Activated T-cell treated with anti-CD3 and anti-CD28 coated beads for 24 hours (primary cell): ENCODE measurements around the gene ARG1.
A peak's percentile ranks its signal among the peaks of the same experiment; 100 is the strongest.

ENCODE experiments used
- DNase-seq: peaks from one replicate; pipeline ENCODE4 v3.0.0-alpha.2; 2020; ENCODE audit warnings: low read depth

The ARG1 gene

DNA sequence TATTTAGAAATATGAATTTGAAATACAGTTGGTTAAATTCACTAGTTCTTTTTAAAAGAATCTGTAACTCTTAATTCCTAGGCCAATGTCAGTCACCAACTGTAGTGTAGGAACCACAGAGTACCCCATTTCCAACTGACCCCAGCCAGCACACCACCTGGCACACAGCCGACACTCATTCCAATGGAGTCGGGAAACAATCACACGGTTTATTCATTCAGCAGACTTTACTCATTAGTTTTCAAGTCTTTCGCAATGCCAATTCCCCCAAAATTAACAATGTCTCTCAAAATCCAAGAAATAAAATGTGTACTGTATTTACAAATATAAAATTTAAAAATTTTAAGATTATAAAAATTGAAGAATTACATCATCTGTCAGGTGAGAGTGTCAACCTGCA, 13.5 kb downstream of the ARG1 start:
- no peak for DNase-seq

DNA sequence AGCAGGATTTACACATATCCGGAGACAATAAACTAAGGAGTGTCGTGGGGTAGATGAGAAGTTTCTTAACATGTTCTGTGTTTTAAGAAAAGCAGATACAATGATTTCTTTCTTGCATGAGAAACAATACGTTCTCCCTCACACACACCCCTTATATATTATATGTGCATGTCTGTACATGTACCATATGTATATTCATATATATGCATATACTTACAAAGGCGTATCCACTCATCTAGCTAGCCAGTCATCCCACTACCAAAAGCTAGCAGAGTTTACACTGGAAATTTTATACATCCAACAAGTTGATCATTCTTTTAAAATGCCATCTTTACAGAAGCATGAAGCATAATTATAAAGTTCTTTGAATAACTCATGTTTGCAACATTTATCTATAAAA, 14.9 kb downstream of the ARG1 start:
- no peak for DNase-seq

DNA sequence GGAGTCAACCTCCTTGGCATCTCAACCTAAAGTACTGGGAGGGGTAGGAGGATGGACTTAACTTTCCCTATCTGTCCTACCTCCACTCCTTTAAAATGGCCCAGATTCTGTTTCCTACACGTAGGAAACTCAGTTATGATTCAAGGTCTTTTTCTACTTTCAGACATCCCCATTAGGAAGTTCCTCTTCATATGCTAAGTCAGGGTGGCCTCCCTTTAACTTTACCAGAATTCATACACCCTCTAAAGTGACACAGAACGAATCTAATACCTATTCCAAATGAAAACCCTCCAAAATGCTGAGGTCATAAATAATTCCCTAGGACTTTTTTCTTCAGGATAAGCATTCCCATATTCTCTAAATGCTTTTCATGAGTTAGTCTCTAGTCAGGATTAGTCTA, 15.6 kb downstream of the ARG1 start:
- DNase-seq = no peak

DNA sequence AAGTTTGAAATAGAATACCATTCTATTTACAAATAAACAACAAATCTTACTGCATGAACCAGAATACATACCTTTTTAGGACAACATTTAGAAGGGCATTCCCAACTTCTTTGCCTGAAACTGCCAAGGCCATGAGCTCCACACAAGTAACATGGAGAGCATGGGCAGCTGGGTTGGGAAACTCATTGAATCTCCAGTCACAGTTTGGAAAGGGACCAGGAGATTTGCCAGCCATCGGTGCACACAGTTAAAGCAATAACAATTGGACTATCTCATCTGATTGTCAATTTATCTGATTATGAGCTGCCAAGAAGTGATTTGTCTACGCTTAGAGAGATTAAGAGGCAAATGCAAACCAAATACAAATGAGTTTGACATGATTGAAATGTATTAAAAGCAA, 19.9 kb downstream of the ARG1 start:
- no peak for DNase-seq

DNA sequence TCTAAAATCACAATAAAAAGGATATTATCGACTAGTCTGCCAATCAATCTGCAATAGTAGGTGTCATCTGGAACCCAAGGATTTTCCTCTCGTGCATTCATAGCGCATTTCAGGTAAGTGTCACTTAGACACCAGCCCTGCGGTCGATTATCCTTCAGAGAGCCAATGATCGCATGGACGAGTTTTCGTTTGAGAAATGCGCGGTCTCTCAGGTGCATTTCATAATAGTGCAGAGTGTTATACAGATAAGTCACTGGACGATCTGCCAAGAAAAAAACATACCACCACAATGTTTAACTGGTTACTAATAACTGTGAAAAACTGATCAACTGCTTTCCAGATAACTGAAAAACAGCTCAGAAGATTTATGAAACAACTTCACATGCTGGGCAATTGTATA, 21.0 kb downstream of the ARG1 start:
- DNase-seq = no peak

DNA sequence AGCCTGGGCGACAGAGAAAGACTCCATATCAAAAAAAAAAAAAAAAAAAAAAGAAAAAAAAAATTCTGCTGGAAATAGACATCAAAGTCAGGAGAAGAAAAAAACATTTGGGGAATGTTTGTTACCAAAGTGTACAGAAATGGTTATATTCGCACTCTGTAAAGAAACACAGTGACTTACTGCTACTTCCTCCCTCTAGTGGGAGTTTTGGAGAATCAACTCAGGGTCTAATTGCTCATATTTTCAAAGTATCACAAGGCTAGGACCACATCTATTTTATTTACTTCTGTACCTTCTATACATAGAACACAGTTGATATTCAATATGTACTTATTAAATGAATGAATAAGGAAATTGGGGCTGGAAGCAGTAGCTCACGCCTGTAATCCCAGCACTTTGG, 24.4 kb downstream of the ARG1 start:
- no peak for DNase-seq

DNA sequence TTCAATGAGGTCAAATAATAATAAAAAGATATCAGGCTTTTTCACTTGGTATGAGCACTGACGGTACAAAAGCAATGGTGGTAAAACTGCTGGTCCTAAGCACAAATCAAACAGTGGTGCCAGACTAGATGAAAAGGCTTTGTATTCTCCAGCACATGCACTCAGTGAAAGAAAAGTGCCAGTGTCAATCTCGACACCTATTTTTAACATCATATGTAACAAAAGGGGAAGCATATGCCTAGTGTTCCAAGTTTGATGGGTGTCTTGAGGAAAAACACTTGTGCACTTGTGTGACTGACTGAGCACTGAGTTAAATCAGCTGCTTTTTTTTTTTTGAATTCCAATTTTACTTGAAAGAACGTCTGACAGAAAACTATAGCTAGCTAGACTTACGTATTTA, 27.7 kb downstream of the ARG1 start:
- no peak for DNase-seq

DNA sequence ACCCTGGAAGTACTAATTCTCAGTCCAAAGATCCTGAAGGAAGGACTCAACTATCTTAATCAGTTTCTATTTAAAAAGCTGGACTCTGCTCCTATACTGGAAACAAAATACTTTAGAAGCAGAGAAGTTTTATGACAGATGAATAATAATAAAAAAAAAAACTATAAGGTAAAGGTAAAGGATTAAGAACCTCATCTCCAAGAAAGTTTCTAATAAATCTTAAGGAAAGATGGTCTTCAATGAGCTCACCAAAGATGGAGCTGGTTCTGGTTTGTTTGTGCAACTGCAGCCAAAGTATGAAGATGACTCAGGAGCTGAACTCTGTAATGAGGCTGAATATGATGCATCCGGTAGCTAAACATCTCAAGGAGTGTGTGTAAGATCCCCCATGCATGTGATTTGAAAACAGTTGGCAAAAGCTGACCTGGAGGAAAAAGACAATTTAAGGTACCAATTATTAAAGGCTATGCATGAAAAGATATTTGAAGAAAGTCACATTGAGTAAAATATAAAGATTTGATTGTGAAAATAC, 29.8 kb downstream of the ARG1 start:
- no peak for DNase-seq

DNA sequence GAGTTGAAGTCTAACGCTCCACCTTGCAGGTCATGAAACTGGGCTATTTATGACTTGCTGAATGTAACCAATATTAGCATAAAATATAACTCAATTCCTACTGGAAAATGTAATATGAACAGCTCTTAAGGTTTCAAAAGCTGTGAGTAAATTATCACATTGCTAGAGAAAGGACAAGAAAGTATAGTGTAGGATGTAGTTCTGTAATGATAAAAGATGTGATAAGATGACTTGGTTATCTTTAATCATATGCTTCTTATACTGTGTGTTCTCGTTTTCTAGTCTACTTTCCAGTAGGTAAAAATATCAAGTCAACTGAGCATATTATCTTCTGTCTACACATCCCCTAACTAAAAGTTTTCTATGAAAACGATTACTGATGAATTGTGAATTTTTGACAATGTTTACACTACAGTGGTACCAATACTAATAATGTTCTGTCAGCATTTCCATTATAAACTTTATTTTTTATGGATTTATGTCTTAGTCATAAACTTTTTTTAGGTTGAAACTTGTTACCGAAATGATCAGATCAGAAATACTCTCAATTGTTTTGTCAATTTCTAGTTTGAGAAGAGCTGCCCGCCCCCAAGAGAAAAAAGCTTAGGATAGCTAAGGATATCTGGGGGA, 40.4 kb downstream of the ARG1 start:
- no peak for DNase-seq

DNA sequence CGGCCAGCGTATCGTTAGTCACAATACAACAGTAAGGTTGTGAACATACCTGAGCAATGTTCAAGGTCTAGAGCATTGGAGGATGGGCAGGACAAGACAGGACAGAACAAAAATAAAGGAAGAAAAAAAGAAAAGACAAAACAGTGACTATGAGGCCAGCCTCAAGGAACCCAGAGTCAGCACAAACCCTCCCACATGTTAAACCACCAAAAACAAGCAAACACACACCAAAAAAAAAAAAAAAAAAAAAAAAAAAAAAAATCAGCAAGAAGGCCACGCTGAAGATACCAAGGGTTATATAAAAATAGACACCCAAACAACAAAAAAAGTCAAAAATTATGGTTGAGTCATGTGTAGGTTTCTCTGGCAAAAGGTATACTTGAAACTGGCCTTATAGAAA, 42.2 kb downstream of the ARG1 start:
- no peak for DNase-seq

DNA sequence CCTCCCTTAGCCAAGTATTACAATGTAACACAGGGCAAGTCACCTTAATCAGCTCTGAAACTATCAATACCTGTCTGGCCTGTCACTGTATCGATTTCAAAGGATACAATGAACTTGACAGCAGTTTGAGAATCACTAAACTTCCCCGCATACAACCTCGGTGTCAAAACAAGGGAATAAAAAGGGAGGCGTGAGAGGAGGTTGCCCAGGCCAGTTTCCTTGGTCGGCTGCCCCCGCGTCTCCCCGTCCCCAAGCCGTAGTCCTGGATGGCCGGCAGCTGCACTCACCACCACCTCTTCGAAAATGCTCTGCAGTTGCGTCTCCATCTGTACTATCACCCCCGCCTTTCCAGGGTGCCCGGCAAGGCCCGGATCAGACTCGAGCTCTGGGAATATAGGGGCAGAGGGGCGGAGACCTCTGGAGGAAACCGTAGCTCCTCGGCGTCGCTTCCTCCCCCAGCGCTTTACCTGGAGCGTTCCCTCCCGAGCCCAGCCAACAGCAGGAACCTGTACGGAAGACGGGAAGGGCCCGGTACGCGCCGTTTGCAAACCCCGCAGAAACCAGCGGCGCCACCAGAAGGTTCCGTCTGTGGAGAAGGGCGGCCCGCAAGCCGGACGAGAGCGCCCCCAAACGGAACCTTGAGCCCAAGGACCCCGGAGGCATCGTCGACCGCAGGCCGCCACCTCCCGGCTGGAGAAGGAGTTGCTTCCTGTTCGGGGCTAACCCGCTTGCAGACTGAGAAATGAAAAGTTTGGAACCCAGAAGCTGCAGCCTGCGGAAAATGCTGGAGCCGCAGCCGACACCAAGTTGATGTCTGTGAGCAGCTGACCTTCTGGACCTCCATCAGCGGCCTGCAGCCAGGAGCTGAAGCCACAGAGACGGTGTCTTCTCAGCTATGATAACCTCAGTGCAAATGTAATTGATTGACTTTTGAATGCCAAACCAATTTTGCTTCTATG, 55.0 kb downstream of the ARG1 start, which contains the start of gene MED23:
Gene MED23, minus strand, starts transcription at position 519 of the 959 bp plus-strand sequence. Its CDS starts 193 bp downstream, at position 326.
- DNase-seq = peak; percentile 97

DNA sequence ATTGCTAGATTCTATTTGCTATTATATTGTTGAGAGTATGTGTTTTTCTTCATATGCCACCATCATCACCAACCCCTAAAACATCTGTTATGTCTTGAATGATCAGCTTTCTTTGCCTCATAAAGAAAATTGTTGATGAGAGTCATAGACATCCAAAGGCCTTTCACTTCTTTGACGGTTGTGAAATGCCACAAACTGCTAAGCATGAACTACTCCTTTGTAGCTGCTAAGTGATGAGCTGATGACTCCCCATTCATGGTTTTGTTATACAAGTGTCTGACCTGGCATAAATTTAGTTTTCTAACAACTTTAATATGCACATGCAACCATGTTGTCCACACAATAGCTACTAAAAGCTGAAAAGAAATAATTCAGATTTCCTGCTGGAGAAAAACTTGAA, 55.7 kb downstream of the ARG1 start:
- no peak for DNase-seq

DNA sequence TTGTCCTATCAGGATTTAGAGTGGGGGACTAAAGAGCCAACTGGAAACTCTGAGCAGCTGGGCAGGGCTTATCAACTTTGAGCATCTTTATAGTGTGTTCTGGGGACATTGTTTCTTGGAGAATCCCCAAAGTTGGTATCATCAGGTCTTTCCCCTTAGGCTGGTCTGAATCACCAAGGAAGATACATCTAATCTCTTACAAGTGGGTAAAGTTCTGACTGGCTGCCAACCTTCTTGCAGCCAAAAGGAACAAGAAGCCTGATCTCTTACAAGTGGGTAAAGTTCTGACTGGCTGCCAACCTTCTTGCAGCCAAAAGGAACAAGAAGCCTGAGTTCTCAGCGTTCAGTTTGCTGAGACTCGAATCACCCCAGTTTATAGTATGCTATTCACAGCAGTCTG, 56.6 kb downstream of the ARG1 start:
- no peak for DNase-seq

DNA sequence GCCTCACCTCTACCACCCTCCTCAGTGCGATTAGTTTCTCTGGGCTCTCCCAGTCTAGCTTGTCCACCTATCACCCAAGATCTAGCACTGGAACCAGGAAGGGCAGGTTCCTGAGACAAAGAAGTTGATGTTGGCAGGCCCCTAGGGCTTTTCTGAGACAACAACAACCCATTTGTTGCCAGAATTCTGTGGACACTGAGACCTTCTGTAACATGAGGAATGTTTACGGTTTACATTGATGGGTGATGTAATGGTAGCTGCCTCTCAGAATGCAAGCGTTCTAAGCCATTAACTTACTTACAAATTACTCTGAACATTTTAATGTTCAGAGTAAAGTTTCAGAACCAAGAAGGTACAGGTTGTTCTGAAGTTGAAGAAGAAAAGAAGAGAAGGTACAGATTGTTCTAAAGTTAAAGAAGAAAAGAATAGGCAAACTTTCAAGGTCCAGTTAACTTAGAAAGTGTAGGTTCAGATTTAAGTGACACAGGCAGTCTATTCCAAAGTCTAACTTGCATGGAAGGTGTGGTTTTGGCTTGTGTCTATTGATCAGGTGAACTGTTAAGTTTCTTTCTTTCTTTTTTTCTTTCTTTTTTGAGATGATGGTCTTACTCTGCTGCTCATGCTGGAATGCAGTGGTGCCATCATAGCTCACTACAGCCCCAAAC, 58.7 kb downstream of the ARG1 start:
- no peak for DNase-seq
